Measurements from ENCODE around the gene TMED1. TPM values are rescaled to one million over a fixed set of nuclear protein-coding genes. Genes with fewer than 3 reads are reported as not detected.

The TMED1 gene
- total RNA-seq, 1 experiment from 2014 or later, result 32.3 TPM

GRCh38 chr19:10826846-10827245, 9.2 kb downstream of the TMED1 start:
- no peaks in the 10 kb centered on the region for H3K27me3 ChIP-seq (ENCODE audit: insufficient read depth, low read length)
- H3K18ac ChIP-seq (ENCODE audit: insufficient read length, low read depth, low read length), result no peak overlapping the region
- H3K9me3 ChIP-seq (ENCODE audit: control insufficient read depth, low read depth, low read length), result no peaks in the 10 kb centered on the region
- H2BK120ac ChIP-seq (ENCODE audit: low read depth, low read length, poor library complexity, severe bottlenecking), result no peak overlapping the region
- no peak overlapping the region for H3K14ac ChIP-seq (ENCODE audit: insufficient read depth, low read length)
- WGBS (ENCODE audit: extremely low coverage, insufficient read length, low lambda C conversion rate), result no CpG with 5 or more reads among the region's 6 CpGs
- no peak overlapping the region for H3K27ac ChIP-seq (ENCODE audit: insufficient read length, low read depth, low read length)
- H3K4me3 Mint-ChIP-seq, result no peak overlapping the region
- no peak for TF ChIP-seq CTCF (conservative IDR thresholded peaks at IDR 0.05)
- H3K56ac ChIP-seq (ENCODE audit: insufficient read length, low read depth, low read length), result no peak overlapping the region
- H3K4ac ChIP-seq (ENCODE audit: low read depth, low read length), result no peak overlapping the region
- peaks cover 19 to 47% (median 33%) of the 10 kb centered on the region in 3 experiments; a peak in 5 of 7 replicates for H3K36me3 Mint-ChIP-seq (ENCODE audit: insufficient read depth in 1 of 3, low read depth in 3 of 3)
- no peak overlapping the region for H4K5ac ChIP-seq (ENCODE audit: insufficient read length, low read depth, low read length)
- H3K79me2 ChIP-seq (ENCODE audit: insufficient read depth, low read length), result no peaks in the 10 kb centered on the region
- H3K9me3 Mint-ChIP-seq, result no peaks in the 10 kb centered on the region
- no peak overlapping the region for H2AK5ac ChIP-seq (ENCODE audit: insufficient read length, low read length)
- H3K4me2 ChIP-seq (ENCODE audit: insufficient read depth, insufficient read length, low read length), result no peak overlapping the region
- no peak overlapping the region for H2BK15ac ChIP-seq (ENCODE audit: low read depth, low read length)
- H2BK5ac ChIP-seq (ENCODE audit: insufficient read length, low read length), result no peak overlapping the region
- H4K20me1 ChIP-seq (ENCODE audit: control insufficient read depth, insufficient read depth, insufficient read length), result no peaks in the 10 kb centered on the region
- no peaks in the 10 kb centered on the region for H3K4me1 Mint-ChIP-seq
- H3T11ph ChIP-seq (ENCODE audit: low read length), result no peak overlapping the region
- H3K9ac ChIP-seq (ENCODE audit: extremely low read depth, insufficient read length, low read length), result no peak overlapping the region
- no peak overlapping the region for H4K91ac ChIP-seq (ENCODE audit: insufficient read length, low read depth, low read length)
- no peak overlapping the region for H2BK12ac ChIP-seq (ENCODE audit: insufficient read length, low read depth, low read length)
- no peak overlapping the region for H4K8ac ChIP-seq (replicated peaks; ENCODE audit: insufficient read length, low read depth, low read length)
- DNase-seq, result no peak
- no peak overlapping the region for H2AFZ ChIP-seq (ENCODE audit: low read length)
- H3K4me1 ChIP-seq (ENCODE audit: insufficient read depth, low read length), result no peaks in the 10 kb centered on the region
- no peak overlapping the region for H3K27ac Mint-ChIP-seq
- no peak overlapping the region for H2BK20ac ChIP-seq (ENCODE audit: low read depth, low read length, poor library complexity, severe bottlenecking)
- H3K79me1 ChIP-seq (ENCODE audit: insufficient read depth, low read depth, low read length, poor library complexity, severe bottlenecking), result no peaks in the 10 kb centered on the region
- no peak overlapping the region for H3K23ac ChIP-seq (ENCODE audit: insufficient read length, low read depth, low read length)
- no peaks in the 10 kb centered on the region for H3K23me2 ChIP-seq (ENCODE audit: insufficient read length, low read depth, low read length, poor library complexity, severe bottlenecking)
- H3K27me3 Mint-ChIP-seq (ENCODE audit: low read depth), result no peaks in the 10 kb centered on the region

Data from H9 (cell line).